HCT116 (cell line): ENCODE measurements around the gene C2orf78. TPM values are rescaled to one million over a fixed set of nuclear protein-coding genes. Genes with fewer than 3 reads are reported as not detected.

Experiments used
- ATAC-seq: fragments of 200-7000 bp; cut with Tn5 transposase; 2 replicates; pipeline ENCODE4 v1.9.1; 2020; ENCODE audit warnings: mild to moderate bottlenecking, moderate library complexity
- BruUV-seq: library from RNA; stranded (reverse); fragments of 400-500 nt; replicated peaks from 2 replicates; lab custom pipeline; 2021; lab: Mats Ljungman, UMichigan
- CTCF ChIA-PET: fragments of 300-600 bp; sonication (Branson Sonifier 250); formaldehyde crosslinking; loops from one replicate; lab custom pipeline; 2021; ENCODE audit warnings: antibody characterized with exemption; lab: Charles Lee
- POLR2A ChIA-PET: fragments of 300-600, 350-600 bp; sonication (Branson Sonifier 250); formaldehyde crosslinking; loops from one replicate; lab custom pipeline; 2021; ENCODE audit warnings: antibody characterized with exemption; lab: Charles Lee
- RAD21 ChIA-PET, 2 experiments: fragments of 300-600 bp; sonication (Branson Sonifier 250); formaldehyde crosslinking; loops; one replicate each; lab custom pipeline; 2023; ENCODE audit warnings: low total read pairs in 2 of 2; ENCODE audit not compliant: uncharacterized antibody in 2 of 2, unreplicated experiment in 2 of 2, low non-redundant PET in 1 of 2; lab: Charles Lee
- DNase-seq: peaks from one replicate; pipeline ENCODE4 v3.0.0-alpha.2; 2010; ENCODE audit warnings: low read depth, low spot score
- H2AFZ ChIP-seq: fragments of 200-600 bp; shearing (Covaris generic), sonication (generic); 2 replicates; pipeline ENCODE4 v1.6.1; 2017; ENCODE audit warnings: low read depth, mixed run types, mixed read lengths, antibody characterized with exemption, low read length; ENCODE audit not compliant: poor library complexity, severe bottlenecking
- H3K27ac ChIP-seq: 2 replicates; pipeline ENCODE4 v1.5.1; 2012; ENCODE audit warnings: low read depth, low read length
- H3K27me3 ChIP-seq: fragments of 200-600 bp; sonication (generic); 2 replicates; pipeline ENCODE4 v1.6.1; 2016; ENCODE audit warnings: mixed run types, low read length, mixed read lengths; ENCODE audit not compliant: insufficient read depth
- H3K36me3 ChIP-seq, 2 experiments: fragments of 200-500 bp in 1 of 2; fragments of 200-600 bp in 1 of 2; sonication (Bioruptor generic) in 1 of 2; sonication (generic) in 1 of 2; 2 replicates each; pipeline versions ENCODE4 v1.5.1 to v1.6.1; 2014 to 2016; ENCODE audit warnings: low read length in 2 of 2, inconsistent platforms in 1 of 2, mixed read lengths in 1 of 2, mixed run types in 1 of 2; ENCODE audit not compliant: insufficient read depth in 2 of 2, control insufficient read depth in 1 of 2
- H3K4me1 ChIP-seq, 2 experiments: fragments of 200-600 bp in 1 of 2; sonication (generic) in 1 of 2; 2 replicates each; pipeline versions ENCODE4 v1.5.1 to v1.6.1; 2012 to 2017; ENCODE audit warnings: low read length in 2 of 2, inconsistent platforms in 1 of 2, mild to moderate bottlenecking in 1 of 2, mixed read lengths in 1 of 2, mixed run types in 1 of 2, moderate library complexity in 1 of 2; ENCODE audit not compliant: insufficient read depth in 2 of 2, control insufficient read depth in 1 of 2
- H3K4me2 ChIP-seq: fragments of 200-600 bp; sonication (generic); 2 replicates; pipeline ENCODE4 v1.6.1; 2017; ENCODE audit warnings: mixed run types, low read length, mixed read lengths
- H3K4me3 ChIP-seq, 2 experiments: fragments of 200-600 bp in 1 of 2; sonication (generic) in 1 of 2; replicated peaks in 1 of 2; 2 replicates each; pipeline ENCODE4 v1.5.1; 2011 to 2016; ENCODE audit warnings: low read length in 2 of 2, control low read depth in 1 of 2, low read depth in 1 of 2, mild to moderate bottlenecking in 1 of 2, mixed read lengths in 1 of 2, mixed run types in 1 of 2
- H3K79me2 ChIP-seq: fragments of 200-600 bp; sonication (generic); 2 replicates; pipeline ENCODE4 v1.6.1; 2017; ENCODE audit warnings: mild to moderate bottlenecking, mixed run types, low read length, moderate library complexity, mixed read lengths; ENCODE audit not compliant: insufficient read depth
- H3K9ac ChIP-seq: fragments of 200-600 bp; sonication (generic); 2 replicates; pipeline ENCODE4 v1.6.1; 2016; ENCODE audit warnings: low read length, mixed read lengths
- H3K9me2 ChIP-seq: fragments of 200-600 bp; sonication (generic), shearing (Covaris generic); 2 replicates; pipeline ENCODE4 v1.6.1; 2017; ENCODE audit warnings: mixed run types, mild to moderate bottlenecking, moderate library complexity; ENCODE audit not compliant: insufficient read depth
- H3K9me3 ChIP-seq, 2 experiments: fragments of 200-500 bp in 1 of 2; fragments of 200-600 bp in 1 of 2; sonication (Bioruptor generic) in 1 of 2; sonication (generic) in 1 of 2; 2 replicates each; pipeline ENCODE4 v1.6.1; 2014 to 2017; ENCODE audit warnings: low read length in 2 of 2, mixed read lengths in 2 of 2, inconsistent platforms in 1 of 2, low read depth in 1 of 2, mild to moderate bottlenecking in 1 of 2, mixed run types in 1 of 2, moderate library complexity in 1 of 2; ENCODE audit not compliant: control insufficient read depth in 1 of 2, insufficient read depth in 1 of 2
- H4K20me1 ChIP-seq: fragments of 200-600 bp; sonication (generic), shearing (Covaris generic); 2 replicates; pipeline ENCODE4 v1.6.1; 2017; ENCODE audit warnings: mixed run types, mild to moderate bottlenecking, moderate library complexity; ENCODE audit not compliant: insufficient read depth
- CBX3 ChIP-seq: IDR thresholded peaks from 2 replicates; pipeline ENCODE4 v1.6.1; 2012; ENCODE audit warnings: low read depth
- CEBPB ChIP-seq: IDR thresholded peaks from 2 replicates; pipeline ENCODE4 v1.6.1; 2012; ENCODE audit warnings: low read depth
- EGR1 ChIP-seq: IDR thresholded peaks from 2 replicates; pipeline ENCODE4 v1.6.1; 2012; ENCODE audit warnings: low read depth
- EZH2 ChIP-seq: fragments of 200-600 bp; sonication (generic); IDR thresholded peaks from 2 replicates; pipeline ENCODE4 v1.6.1; 2017; ENCODE audit warnings: antibody characterized with exemption, mixed run types
- FOSL1 ChIP-seq: IDR thresholded peaks from 2 replicates; pipeline ENCODE4 v1.6.1; 2012; ENCODE audit warnings: low read depth
- JUND ChIP-seq: IDR thresholded peaks from 2 replicates; pipeline ENCODE4 v1.6.1; 2012
- POLR2A ChIP-seq: IDR thresholded peaks from 2 replicates; pipeline ENCODE4 v1.7.0; 2011; ENCODE audit warnings: borderline replicate concordance; ENCODE audit not compliant: insufficient read depth, insufficient read length; ENCODE audit errors: extremely low read depth
- SIN3A ChIP-seq: IDR thresholded peaks from 2 replicates; pipeline ENCODE4 v1.6.1; 2012; ENCODE audit warnings: low read depth
- SP1 ChIP-seq: IDR thresholded peaks from 2 replicates; pipeline ENCODE4 v1.6.1; 2012; ENCODE audit warnings: low read depth
- SRF ChIP-seq: IDR thresholded peaks from 2 replicates; pipeline ENCODE4 v1.6.1; 2012; ENCODE audit warnings: low read depth
- YY1 ChIP-seq: IDR thresholded peaks from 2 replicates; pipeline ENCODE4 v1.6.1; 2011; ENCODE audit warnings: low read length, low read depth, moderate library complexity, mild to moderate bottlenecking; ENCODE audit not compliant: insufficient replicate concordance; ENCODE audit errors: extremely low read depth
- ZBTB33 ChIP-seq: IDR thresholded peaks from 2 replicates; pipeline ENCODE4 v1.6.1; 2011; ENCODE audit warnings: mild to moderate bottlenecking, low read length, moderate library complexity; ENCODE audit not compliant: insufficient replicate concordance; ENCODE audit errors: extremely low read depth
- ZFX ChIP-seq: fragments of 450-650 bp; IDR thresholded peaks from 2 replicates; pipeline ENCODE4 v1.6.1; 2017
- intact Hi-C: fragments of 100-400 bp; cut with micrococcal nuclease; formaldehyde crosslinking; loops from 2 replicates; pipeline ENCODE4 v1.10.0; 2022
- total RNA-seq: library from RNA; stranded (reverse); gene quantifications from one replicate; pipeline ENCODE4 v1.2.1, GENCODE V29; 2021; ENCODE audit not compliant: unreplicated experiment
- TF ChIP-seq, protein P1 (sequence below): IDR thresholded peaks from 2 replicates; pipeline ENCODE4 v1.6.1; 2012; ENCODE audit warnings: low read depth
- TF ChIP-seq, protein P2 (sequence below): IDR thresholded peaks from 2 replicates; pipeline ENCODE4 v1.6.1; 2012

C2orf78 gene
- total RNA-seq, 1 experiment from 2014 or later, result 1.5 TPM

GRCh38 chr2:73852020-73852419, 68.0 kb downstream of the C2orf78 start:
- ATAC-seq (peak; percentile 71), DNase-seq (peak; percentile 31)
- H2AFZ ChIP-seq, result no peak overlapping the region
- no peak overlapping the region for H3K9ac ChIP-seq
- peaks cover 14 to 24% of the 10 kb centered on the region in 2 experiments for H3K4me1 ChIP-seq
- peak overlapping the region; percentile 52 for H3K4me2 ChIP-seq
- peaks cover 3% of the 10 kb centered on the region; the same call in 1 of the 2 replicates for H4K20me1 ChIP-seq
- no peaks in the 10 kb centered on the region for H3K9me3 ChIP-seq
- peaks cover 30 to 49% of the 10 kb centered on the region in 2 experiments for H3K36me3 ChIP-seq
- no peaks in the 10 kb centered on the region for H3K27me3 ChIP-seq
- no TSS peak for BruUV-seq
- H3K9me2 ChIP-seq, result no peaks in the 10 kb centered on the region
- RAD21 ChIA-PET, result no interaction called here
- POLR2A ChIA-PET, result no interaction called here
- TF ChIP-seq SIN3A (no peak), SP1 (peak; percentile 38; the same call in 1 of the 2 replicates), JUND (peak; percentile 89), FOSL1 (peak; percentile 94), ZFX (no peak)
- TF ChIP-seq, all 23 proteins: peak for 3
- intact Hi-C loops, result no loop called here
- CTCF ChIA-PET, result interaction anchor here (1.5 kb wide), 1 partner anchor 24 kb away, joined by 5 read pairs; the partner anchor contains the start of gene STAMBP
- Histone ChIP-seq H3K4me3 (0 out of 4 replicates have a peak overlapping the region, but pooled peaks of 1 of the 2 experiments have one; percentile 1), H3K27ac (peak overlapping the region; percentile 46; the same call in 1 of the 2 replicates), H3K79me2 (no peaks in the 10 kb centered on the region)

- Histone ChIP-seq H3K4me3 (no peak overlapping the region), H4K20me1 (peaks cover 3% of the 10 kb centered on the region; the same call in 1 of the 2 replicates), H3K9ac (no peak overlapping the region), H3K9me2 (no peaks in the 10 kb centered on the region), H3K27me3 (no peaks in the 10 kb centered on the region), H3K79me2 (no peaks in the 10 kb centered on the region), H3K27ac (no peak overlapping the region), H3K36me3 (peaks cover 14 to 38% of the 10 kb centered on the region in 2 experiments), H2AFZ (no peak overlapping the region), H3K9me3 (no peaks in the 10 kb centered on the region), H3K4me2 (no peak overlapping the region), H3K4me1 (peaks cover 14 to 35% of the 10 kb centered on the region in 2 experiments)
- ChIA-PET POLR2A (no interaction called here), CTCF (no interaction called here), RAD21 (no interaction called here)
- DNase-seq, result no peak
- intact Hi-C loops, result no loop called here
- no TSS peak for BruUV-seq
- no peak for ATAC-seq
- TF ChIP-seq YY1 (no peak), CEBPB (no peak), SRF (no peak), CBX3 (no peak), EZH2 (no peak), POLR2A (no peak), ZFX (no peak), ZBTB33 (no peak), JUND (no peak), EGR1 (no peak)
- TF ChIP-seq, protein P1, sequence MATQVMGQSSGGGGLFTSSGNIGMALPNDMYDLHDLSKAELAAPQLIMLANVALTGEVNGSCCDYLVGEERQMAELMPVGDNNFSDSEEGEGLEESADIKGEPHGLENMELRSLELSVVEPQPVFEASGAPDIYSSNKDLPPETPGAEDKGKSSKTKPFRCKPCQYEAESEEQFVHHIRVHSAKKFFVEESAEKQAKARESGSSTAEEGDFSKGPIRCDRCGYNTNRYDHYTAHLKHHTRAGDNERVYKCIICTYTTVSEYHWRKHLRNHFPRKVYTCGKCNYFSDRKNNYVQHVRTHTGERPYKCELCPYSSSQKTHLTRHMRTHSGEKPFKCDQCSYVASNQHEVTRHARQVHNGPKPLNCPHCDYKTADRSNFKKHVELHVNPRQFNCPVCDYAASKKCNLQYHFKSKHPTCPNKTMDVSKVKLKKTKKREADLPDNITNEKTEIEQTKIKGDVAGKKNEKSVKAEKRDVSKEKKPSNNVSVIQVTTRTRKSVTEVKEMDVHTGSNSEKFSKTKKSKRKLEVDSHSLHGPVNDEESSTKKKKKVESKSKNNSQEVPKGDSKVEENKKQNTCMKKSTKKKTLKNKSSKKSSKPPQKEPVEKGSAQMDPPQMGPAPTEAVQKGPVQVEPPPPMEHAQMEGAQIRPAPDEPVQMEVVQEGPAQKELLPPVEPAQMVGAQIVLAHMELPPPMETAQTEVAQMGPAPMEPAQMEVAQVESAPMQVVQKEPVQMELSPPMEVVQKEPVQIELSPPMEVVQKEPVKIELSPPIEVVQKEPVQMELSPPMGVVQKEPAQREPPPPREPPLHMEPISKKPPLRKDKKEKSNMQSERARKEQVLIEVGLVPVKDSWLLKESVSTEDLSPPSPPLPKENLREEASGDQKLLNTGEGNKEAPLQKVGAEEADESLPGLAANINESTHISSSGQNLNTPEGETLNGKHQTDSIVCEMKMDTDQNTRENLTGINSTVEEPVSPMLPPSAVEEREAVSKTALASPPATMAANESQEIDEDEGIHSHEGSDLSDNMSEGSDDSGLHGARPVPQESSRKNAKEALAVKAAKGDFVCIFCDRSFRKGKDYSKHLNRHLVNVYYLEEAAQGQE, result no peak
- TF ChIP-seq, protein P2, sequence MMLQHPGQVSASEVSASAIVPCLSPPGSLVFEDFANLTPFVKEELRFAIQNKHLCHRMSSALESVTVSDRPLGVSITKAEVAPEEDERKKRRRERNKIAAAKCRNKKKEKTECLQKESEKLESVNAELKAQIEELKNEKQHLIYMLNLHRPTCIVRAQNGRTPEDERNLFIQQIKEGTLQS, result no peak
Measured at GRCh38 chr2:73855526-73855925, 71.5 kb downstream of the C2orf78 start.
